Immature natural killer cell (primary cell): ENCODE results near the gene HS6ST3. TPM values are rescaled to one million over a fixed set of nuclear protein-coding genes. Genes with fewer than 3 reads are reported as not detected.
"Not testable (repeated sequence)": the region's sequence is repeated elsewhere in the genome, so short reads cannot be mapped to it uniquely, and the experiment has no call there.

ENCODE experiments used
- DNase-seq, 3 donors: peaks; one replicate each; pipeline ENCODE4 v3.0.0; 2022; ENCODE audit warnings: mixed read lengths in 1 of 3
- H3K27ac Mint-ChIP-seq, 6 donors: one replicate each; pipeline ENCODE4 v1.8.0; 2020; ENCODE audit warnings: mixed read lengths in 6 of 6, mild to moderate bottlenecking in 5 of 6, inconsistent platforms in 4 of 6, moderate library complexity in 3 of 6
- H3K27me3 Mint-ChIP-seq, 3 donors: one replicate each; pipeline ENCODE4 v1.8.0; 2020 to 2021; ENCODE audit warnings: low read depth in 3 of 3, mild to moderate bottlenecking in 3 of 3, mixed read lengths in 3 of 3, moderate library complexity in 3 of 3, inconsistent platforms in 1 of 3
- H3K36me3 Mint-ChIP-seq, 3 donors: one replicate each; pipeline ENCODE4 v1.8.0; 2020; ENCODE audit warnings: mixed read lengths in 3 of 3, inconsistent platforms in 2 of 3, mild to moderate bottlenecking in 2 of 3
- H3K4me1 Mint-ChIP-seq, 2 donors: one replicate each; pipeline ENCODE4 v1.8.0; 2020; ENCODE audit warnings: inconsistent platforms in 2 of 2, mild to moderate bottlenecking in 2 of 2, mixed read lengths in 2 of 2, moderate library complexity in 1 of 2
- H3K4me3 Mint-ChIP-seq, 5 donors: one replicate each; pipeline ENCODE4 v1.8.0; 2020; ENCODE audit warnings: mild to moderate bottlenecking in 5 of 5, mixed read lengths in 5 of 5, inconsistent platforms in 3 of 5, moderate library complexity in 3 of 5
- H3K9me3 Mint-ChIP-seq, 6 donors: one replicate each; pipeline ENCODE4 v1.8.0; 2020; ENCODE audit warnings: mild to moderate bottlenecking in 6 of 6, mixed read lengths in 6 of 6, inconsistent platforms in 4 of 6, moderate library complexity in 3 of 6
- polyA plus RNA-seq, 3 donors: library from polyadenylated mRNA; unstranded; fragments of 300-500 nt; fragmentation: Illumina TruSeq; gene quantifications; one replicate each; pipeline ENCODE4 v1.2.3, GENCODE V29; 2021

HS6ST3 gene
- polyA plus RNA-seq, 3 donors from 2014 or later, result not detected

DNA sequence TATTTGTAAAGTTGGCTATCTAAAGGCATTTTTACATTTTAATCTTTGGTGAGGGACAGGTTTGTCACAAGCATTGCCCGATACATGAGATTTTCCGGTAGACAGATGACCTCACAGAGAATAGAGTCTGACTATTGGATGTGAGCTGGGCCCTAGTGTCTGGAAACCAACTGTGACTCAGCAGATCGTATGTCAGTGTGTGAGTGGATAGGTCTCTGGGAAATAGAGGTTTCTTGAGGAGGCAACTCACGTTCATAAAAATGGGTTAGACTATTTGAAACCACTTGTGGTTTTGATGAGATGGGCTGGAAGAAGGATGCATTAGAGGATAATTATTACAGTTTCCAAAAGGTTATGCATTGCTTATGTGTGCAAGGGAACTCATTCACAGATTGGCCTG, 19.2 kb downstream of the HS6ST3 start:
- Mint-ChIP-seq H3K27ac (no peak overlapping the region), H3K36me3 (no peaks in the 10 kb centered on the region), H3K4me3 (no peak overlapping the region), H3K9me3 (peaks cover 6 to 47% (median 23%) of the 10 kb centered on the region in 6 donors), H3K27me3 (peaks cover 0 to 2% (median 0%) of the 10 kb centered on the region in 3 donors), H3K4me1 (no peaks in the 10 kb centered on the region)
- no peak for DNase-seq

- H3K4me1 Mint-ChIP-seq, result no peaks in the 10 kb centered on the region
Observed at GRCh38 chr13:96112936-96113335, 23.0 kb downstream of the HS6ST3 start.

DNA sequence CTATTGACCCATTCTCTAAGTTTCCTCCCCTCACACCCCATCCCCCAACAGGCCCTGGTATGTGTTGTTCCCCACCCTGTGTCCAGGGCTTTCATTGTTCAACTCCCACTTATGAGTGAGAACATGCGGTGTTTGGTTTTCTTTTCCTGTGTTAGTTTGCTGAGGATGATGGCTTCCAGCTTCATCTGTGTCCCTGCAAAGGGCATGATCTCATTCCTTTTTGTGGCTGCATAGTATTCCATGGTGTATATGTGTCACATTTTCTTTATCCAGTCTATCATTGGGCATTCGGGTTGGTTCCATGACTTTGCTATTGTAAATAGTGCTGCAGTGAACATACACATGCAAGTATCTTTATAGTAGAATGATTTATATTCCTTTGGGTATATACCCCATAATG, 25.5 kb downstream of the HS6ST3 start:
- not testable (repeated sequence) for H3K4me3 Mint-ChIP-seq, H3K36me3 Mint-ChIP-seq, DNase-seq, H3K27ac Mint-ChIP-seq, H3K27me3 Mint-ChIP-seq, H3K4me1 Mint-ChIP-seq
- peaks cover 2 to 14% (median 5%) of the 10 kb centered on the region in 6 donors for H3K9me3 Mint-ChIP-seq

More at GRCh38 chr13:96112936-96113335, 23.0 kb downstream of the HS6ST3 start:
- Mint-ChIP-seq H3K36me3 (no peaks in the 10 kb centered on the region), H3K27me3 (peaks cover 0 to 2% (median 0%) of the 10 kb centered on the region in 3 donors), H3K4me3 (no peak overlapping the region), H3K9me3 (peaks cover 5 to 25% (median 19%) of the 10 kb centered on the region in 6 donors), H3K27ac (no peak overlapping the region)
- DNase-seq, result no peak

DNA sequence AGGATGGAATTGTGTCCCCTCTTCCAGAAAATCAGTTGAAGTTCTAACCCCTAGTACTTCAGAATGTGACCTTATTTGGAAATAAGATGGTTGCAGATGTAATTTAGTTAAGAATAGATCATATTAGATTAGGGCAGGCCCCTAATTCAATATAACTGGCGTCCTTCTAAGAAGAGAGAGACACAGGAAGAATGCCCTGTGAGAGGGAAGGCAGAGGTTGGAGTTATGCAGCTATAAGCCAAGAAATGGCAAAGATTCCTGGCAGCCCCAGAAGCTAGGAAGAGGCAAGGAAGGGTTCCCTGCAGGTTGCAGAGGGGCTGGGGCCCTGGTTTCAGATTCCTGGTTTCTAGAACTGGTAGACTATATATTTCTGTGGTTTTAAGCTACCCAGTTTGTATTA, 30.0 kb downstream of the HS6ST3 start:
- DNase-seq, result no peak
- H3K27me3 Mint-ChIP-seq, result no peaks in the 10 kb centered on the region
- no peak overlapping the region for H3K4me3 Mint-ChIP-seq
- no peaks in the 10 kb centered on the region for H3K4me1 Mint-ChIP-seq
- H3K27ac Mint-ChIP-seq, result no peak overlapping the region
- H3K36me3 Mint-ChIP-seq, result peaks cover 0 to 3% (median 0%) of the 10 kb centered on the region in 3 donors
- H3K9me3 Mint-ChIP-seq, result peaks cover 2 to 12% (median 5%) of the 10 kb centered on the region in 6 donors

GRCh38 chr13:96130818-96131340, 41.0 kb downstream of the HS6ST3 start:
- no peak for DNase-seq
- Mint-ChIP-seq H3K4me1 (no peaks in the 10 kb centered on the region), H3K9me3 (peaks cover 0 to 11% (median 4%) of the 10 kb centered on the region in 6 donors), H3K27me3 (no peaks in the 10 kb centered on the region), H3K4me3 (no peak overlapping the region), H3K36me3 (peaks cover 0 to 3% (median 0%) of the 10 kb centered on the region in 3 donors), H3K27ac (no peak overlapping the region)

DNA sequence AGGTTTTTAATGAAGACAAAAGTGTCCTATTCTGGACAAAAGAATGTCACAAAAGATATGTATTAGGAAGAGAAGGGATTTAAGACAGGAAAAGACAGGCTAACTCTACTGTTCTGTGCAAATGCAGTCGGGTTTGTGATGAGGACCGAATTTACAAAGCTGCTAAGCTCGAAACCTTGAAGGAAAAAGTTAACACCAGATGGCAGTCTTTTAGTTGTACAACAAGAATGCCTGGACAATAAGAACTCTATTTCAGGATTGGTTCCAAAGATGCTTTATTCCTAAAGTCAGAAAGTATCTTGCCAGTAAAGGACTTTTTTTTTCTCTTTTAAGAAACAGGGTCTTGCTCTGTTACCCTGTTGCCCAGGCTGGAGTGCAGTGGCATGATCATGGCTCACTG, 51.1 kb downstream of the HS6ST3 start:
- Mint-ChIP-seq H3K27me3 (peaks cover 0 to 2% (median 0%) of the 10 kb centered on the region in 3 donors), H3K4me1 (no peaks in the 10 kb centered on the region), H3K9me3 (peaks cover 2 to 16% (median 8%) of the 10 kb centered on the region in 6 donors), H3K36me3 (no peaks in the 10 kb centered on the region), H3K4me3 (no peak overlapping the region), H3K27ac (no peak overlapping the region)
- no peak for DNase-seq

GRCh38 chr13:96159725-96160124, 69.8 kb downstream of the HS6ST3 start:
- no peaks in the 10 kb centered on the region for H3K36me3 Mint-ChIP-seq
- peaks cover 2 to 20% (median 8%) of the 10 kb centered on the region in 6 donors for H3K9me3 Mint-ChIP-seq
- H3K27ac Mint-ChIP-seq, result no peak overlapping the region
- H3K4me3 Mint-ChIP-seq, result no peak overlapping the region
- no peaks in the 10 kb centered on the region for H3K27me3 Mint-ChIP-seq
- H3K4me1 Mint-ChIP-seq, result no peaks in the 10 kb centered on the region
- no peak for DNase-seq

- no peak for DNase-seq
- H3K4me3 Mint-ChIP-seq, result no peak overlapping the region
- H3K27ac Mint-ChIP-seq, result no peak overlapping the region
- H3K4me1 Mint-ChIP-seq, result no peaks in the 10 kb centered on the region
- no peaks in the 10 kb centered on the region for H3K27me3 Mint-ChIP-seq
- peaks cover 6 to 21% (median 9%) of the 10 kb centered on the region in 6 donors for H3K9me3 Mint-ChIP-seq
- H3K36me3 Mint-ChIP-seq, result no peaks in the 10 kb centered on the region
Observed at GRCh38 chr13:96161141-96161540, 71.2 kb downstream of the HS6ST3 start.

DNA sequence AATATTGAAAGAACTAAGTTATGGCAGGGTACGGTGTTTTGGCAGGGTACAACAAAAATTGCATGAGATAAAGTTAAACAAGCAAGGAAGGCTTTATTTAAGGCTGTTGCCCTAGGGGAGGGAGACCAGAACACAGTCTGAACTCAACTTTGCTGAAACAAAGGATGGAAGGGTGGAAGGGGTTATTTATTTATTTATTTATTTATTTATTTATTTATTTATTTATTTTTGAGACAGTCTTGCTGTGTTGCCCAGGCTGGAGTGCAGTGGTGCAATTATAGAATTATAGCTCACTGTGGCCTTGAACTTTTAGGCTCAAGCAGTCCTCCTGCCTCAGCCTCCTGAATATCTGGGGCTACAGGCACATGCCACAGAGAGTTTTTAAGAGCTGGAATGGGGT, 75.9 kb downstream of the HS6ST3 start:
- Mint-ChIP-seq H3K27ac (no peak overlapping the region), H3K4me1 (no peaks in the 10 kb centered on the region), H3K9me3 (peaks cover 5 to 21% (median 13%) of the 10 kb centered on the region in 6 donors), H3K36me3 (no peaks in the 10 kb centered on the region), H3K27me3 (no peaks in the 10 kb centered on the region), H3K4me3 (no peak overlapping the region)
- no peak for DNase-seq

DNA sequence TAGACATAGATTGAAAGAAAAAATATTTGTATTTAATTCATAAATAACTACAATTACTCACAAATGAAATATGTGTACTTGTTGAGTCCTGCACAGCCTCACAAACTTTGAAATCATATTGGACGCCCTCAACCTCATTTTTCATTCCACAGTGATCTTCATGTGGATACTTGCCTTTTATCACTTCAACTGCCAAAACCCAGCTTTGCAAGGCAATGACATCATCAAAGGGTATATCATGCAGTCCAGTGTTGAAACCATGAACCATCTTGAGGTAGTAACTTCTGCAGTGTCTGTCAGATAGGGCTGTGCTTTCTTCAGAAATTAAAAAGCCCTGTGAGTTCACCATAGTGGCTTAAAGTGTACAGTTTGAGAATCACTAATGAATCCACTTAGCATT, 82.2 kb downstream of the HS6ST3 start:
- Mint-ChIP-seq H3K9me3 (peaks cover 6 to 28% (median 10%) of the 10 kb centered on the region in 6 donors), H3K4me1 (no peaks in the 10 kb centered on the region), H3K4me3 (no peak overlapping the region), H3K27me3 (no peaks in the 10 kb centered on the region), H3K27ac (no peak overlapping the region), H3K36me3 (no peaks in the 10 kb centered on the region)
- DNase-seq, result no peak

DNA sequence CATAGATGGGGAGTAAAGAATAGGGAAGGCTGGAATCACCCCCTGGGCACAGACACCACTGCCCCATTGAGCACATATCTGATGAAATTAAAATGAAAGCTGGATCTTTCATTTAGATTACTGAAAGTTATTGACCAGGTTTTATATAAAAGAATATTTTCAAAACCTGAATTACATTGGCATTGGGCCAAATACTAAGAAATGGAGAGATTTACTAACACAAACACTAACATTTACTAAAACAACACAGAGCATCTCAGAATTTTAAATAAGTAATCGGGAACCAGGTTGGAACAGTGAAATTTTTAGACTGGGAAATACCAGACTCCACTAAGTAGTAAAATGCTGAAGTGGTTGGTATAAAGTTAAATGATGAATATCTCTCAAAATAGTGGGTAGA, 88.9 kb downstream of the HS6ST3 start:
- no peaks in the 10 kb centered on the region for H3K36me3 Mint-ChIP-seq
- H3K4me1 Mint-ChIP-seq, result no peaks in the 10 kb centered on the region
- H3K27me3 Mint-ChIP-seq, result peaks cover 0 to 3% (median 1%) of the 10 kb centered on the region in 3 donors
- peaks cover 3 to 28% (median 10%) of the 10 kb centered on the region in 6 donors for H3K9me3 Mint-ChIP-seq
- H3K4me3 Mint-ChIP-seq, result no peak overlapping the region
- DNase-seq, result no peak
- H3K27ac Mint-ChIP-seq, result no peak overlapping the region

DNA sequence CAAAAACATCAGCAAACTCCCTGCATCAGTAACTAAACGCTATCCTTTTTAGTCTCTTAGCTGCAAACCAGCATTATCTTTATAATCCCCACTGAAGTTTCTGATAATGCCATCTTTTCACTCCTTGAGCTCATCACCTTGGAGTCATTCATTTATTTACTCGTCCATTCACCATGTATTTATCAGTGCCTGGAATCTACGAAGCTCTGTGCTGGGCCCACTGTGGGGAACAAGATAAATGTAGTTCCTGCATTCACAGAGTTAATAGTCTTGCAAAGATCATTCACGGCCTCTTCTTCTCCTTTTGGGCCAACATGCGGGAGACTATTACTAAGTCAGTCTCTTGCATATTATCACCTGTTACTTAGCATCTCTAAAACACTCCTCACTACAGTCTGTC, 89.4 kb downstream of the HS6ST3 start:
- Mint-ChIP-seq H3K4me3 (no peak overlapping the region), H3K27ac (no peak overlapping the region), H3K9me3 (peaks cover 3 to 28% (median 12%) of the 10 kb centered on the region in 6 donors), H3K36me3 (no peaks in the 10 kb centered on the region), H3K27me3 (peaks cover 0 to 3% (median 1%) of the 10 kb centered on the region in 3 donors), H3K4me1 (no peaks in the 10 kb centered on the region)
- no peak for DNase-seq

- no peak overlapping the region for H3K4me3 Mint-ChIP-seq
- DNase-seq, result no peak
- no peaks in the 10 kb centered on the region for H3K36me3 Mint-ChIP-seq
Observed at GRCh38 chr13:96181911-96182310, 92.0 kb downstream of the HS6ST3 start.

DNA sequence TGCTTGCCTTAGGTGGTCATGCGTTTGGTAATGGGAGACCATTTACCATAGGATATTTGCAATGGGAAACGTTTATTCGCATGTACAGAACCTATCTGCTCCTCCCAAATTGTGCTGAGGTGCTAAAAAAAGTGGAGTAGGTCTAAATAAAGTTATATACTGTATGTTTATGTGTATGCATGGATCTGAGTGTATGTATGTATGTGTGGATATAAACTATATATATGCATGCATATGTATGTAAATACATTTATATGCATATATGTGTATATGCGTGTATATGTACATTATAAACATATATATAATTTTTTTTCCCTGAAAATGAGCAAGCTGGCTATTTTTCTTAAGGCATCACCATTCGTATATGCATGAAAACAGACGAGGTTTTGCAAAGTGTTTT, 95.9 kb downstream of the HS6ST3 start:
- Mint-ChIP-seq H3K9me3 (peaks cover 4 to 10% (median 6%) of the 10 kb centered on the region in 6 donors), H3K4me3 (no peak overlapping the region), H3K36me3 (no peaks in the 10 kb centered on the region), H3K27me3 (peaks cover 0 to 2% (median 0%) of the 10 kb centered on the region in 3 donors), H3K4me1 (no peaks in the 10 kb centered on the region), H3K27ac (no peak overlapping the region)
- DNase-seq, result no peak

More at GRCh38 chr13:96181911-96182310, 92.0 kb downstream of the HS6ST3 start:
- no peaks in the 10 kb centered on the region for H3K4me1 Mint-ChIP-seq
- peaks cover 4 to 17% (median 10%) of the 10 kb centered on the region in 6 donors for H3K9me3 Mint-ChIP-seq
- H3K27ac Mint-ChIP-seq, result no peak overlapping the region
- H3K27me3 Mint-ChIP-seq, result peaks cover 0 to 3% (median 1%) of the 10 kb centered on the region in 3 donors

DNA sequence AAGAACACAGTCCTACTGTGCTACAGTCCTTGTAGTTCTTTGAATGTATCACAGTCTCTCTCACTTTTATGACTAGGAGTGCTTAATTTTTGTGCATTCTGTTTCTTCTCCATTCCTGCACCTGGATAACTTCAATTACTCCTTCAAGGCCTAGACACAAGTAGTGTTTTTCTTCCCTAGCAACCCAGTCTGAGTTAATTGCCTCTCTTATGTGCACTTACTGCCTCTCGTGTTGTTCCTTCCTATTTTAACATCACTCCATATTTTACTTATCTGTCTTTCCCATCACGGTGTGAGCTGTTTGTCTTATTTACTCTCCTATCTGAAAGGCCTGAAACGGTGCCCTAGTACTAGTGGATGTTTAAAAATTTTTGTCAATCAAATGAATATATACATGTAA, 101.5 kb downstream of the HS6ST3 start:
- no peaks in the 10 kb centered on the region for H3K4me1 Mint-ChIP-seq
- no peaks in the 10 kb centered on the region for H3K36me3 Mint-ChIP-seq
- H3K27me3 Mint-ChIP-seq, result peaks cover 0 to 3% (median 1%) of the 10 kb centered on the region in 3 donors
- DNase-seq, result no peak
- no peak overlapping the region for H3K4me3 Mint-ChIP-seq
- H3K27ac Mint-ChIP-seq, result no peak overlapping the region
- peaks cover 0 to 17% (median 4%) of the 10 kb centered on the region in 6 donors for H3K9me3 Mint-ChIP-seq
